ENCODE measurements around the gene NEDD9.

Gene NEDD9, protein sequence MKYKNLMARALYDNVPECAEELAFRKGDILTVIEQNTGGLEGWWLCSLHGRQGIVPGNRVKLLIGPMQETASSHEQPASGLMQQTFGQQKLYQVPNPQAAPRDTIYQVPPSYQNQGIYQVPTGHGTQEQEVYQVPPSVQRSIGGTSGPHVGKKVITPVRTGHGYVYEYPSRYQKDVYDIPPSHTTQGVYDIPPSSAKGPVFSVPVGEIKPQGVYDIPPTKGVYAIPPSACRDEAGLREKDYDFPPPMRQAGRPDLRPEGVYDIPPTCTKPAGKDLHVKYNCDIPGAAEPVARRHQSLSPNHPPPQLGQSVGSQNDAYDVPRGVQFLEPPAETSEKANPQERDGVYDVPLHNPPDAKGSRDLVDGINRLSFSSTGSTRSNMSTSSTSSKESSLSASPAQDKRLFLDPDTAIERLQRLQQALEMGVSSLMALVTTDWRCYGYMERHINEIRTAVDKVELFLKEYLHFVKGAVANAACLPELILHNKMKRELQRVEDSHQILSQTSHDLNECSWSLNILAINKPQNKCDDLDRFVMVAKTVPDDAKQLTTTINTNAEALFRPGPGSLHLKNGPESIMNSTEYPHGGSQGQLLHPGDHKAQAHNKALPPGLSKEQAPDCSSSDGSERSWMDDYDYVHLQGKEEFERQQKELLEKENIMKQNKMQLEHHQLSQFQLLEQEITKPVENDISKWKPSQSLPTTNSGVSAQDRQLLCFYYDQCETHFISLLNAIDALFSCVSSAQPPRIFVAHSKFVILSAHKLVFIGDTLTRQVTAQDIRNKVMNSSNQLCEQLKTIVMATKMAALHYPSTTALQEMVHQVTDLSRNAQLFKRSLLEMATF

DNA sequence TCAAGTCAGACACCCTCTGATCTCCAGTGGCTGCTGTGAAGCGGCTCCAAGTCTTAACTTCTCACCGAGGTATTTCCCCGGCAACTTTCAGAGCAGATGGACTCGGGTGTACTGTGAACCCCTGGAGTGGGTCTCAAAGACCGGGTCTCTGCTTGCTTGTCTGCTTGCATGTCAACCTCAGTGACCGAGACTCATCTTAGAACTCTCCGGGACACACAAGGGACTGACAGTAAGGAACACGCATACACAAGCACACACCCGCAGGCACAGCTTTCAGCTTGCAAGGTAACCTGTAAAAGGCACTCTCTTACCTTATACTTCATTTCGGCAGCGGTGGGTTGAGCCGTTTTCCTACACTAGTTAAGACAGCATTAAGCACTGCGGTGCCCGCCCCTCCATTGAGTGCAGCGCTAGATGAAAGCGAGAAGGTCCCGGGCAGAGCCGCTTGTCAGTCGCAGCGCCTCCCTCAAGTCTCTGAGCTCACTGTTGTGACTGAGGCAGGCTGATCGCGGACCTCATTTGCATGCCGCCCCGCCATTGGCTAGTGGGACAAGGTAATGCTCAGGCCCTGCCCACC lies at the start of gene NEDD9:
TSS of gene NEDD9 (minus strand) at position 476 of the 577 bp plus-strand sequence. CDS start at position 323, 153 bp downstream.
- peak; percentile 57 for DNase-seq

DNA sequence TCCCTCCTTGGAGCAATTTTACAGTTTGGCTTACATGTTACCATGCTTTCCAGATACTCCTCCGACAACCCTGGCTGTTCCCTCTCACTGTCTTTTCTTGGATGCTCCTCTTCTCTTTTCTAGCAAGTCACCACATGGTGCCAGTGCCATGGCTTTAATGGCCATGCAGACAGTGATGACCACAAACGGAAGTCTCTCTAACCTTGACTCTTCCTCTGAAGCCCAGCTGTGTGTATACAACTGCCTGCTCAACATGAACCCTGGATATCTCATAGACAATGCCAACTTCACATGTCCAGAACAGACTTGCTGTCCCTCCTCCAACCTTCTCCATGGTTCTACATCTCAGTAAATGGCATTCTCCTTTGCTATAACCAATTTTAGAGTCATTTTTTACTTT lies 49.8 kb upstream of the NEDD9 start:
- DNase-seq = no peak

DNA sequence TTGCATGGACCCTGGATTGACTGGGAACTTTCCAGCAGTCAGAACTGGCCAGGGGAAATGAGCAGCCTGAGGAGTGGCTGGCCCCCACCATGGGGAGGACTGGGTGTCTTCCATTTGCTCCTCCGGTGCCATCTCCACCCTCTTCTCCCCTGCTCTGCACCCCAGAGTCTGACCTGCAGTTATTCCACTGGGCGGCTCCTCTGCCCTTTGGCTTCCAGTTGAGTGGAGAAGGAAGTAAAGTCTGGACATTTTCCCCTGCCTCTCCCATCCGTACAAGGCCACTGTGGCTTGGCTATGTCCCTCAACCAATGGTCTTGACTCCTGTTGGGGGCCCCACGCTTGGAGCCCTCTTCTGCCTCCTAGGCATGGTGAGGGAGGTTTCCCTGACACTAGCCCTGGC lies 47.9 kb upstream of the NEDD9 start:
- no peak for DNase-seq

DNA sequence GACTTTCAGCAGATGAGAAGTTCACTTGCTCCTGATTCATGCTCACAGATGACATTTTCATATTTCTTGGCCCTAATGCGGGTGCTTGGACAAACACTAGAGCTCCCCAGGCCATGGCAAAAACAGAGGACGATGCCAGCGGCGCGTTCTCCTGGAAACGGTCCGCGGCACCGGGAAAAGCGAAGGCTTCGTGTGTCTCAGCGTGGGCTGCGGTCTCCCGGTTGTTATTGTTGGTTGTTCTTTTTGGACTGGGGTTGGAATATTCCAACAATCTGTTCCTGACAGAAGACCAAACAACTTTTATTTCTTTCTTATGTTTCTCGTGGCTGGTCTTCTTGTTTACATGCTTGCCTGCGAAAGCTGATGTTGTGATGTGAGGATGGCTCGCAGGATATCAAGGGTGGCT lies 46.8 kb upstream of the NEDD9 start:
- no peak for DNase-seq

DNA sequence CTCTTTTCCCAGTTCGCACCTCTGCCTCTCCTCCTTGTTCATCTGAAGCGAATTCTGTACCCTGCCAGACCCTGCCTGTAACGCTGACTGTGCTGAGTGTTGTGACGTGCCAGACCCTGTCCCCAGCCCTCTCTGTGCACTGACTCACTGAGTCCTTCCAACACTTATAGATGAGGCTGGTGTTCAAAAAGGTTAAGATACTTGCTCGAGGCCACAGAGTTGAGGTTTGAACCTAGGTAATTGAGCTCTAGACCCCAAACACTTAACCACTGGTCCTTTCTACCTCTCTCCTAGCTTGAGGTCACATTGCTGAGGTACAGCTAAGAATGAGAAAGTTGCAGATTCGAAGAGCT lies 45.7 kb upstream of the NEDD9 start:
- no peak for DNase-seq

DNA sequence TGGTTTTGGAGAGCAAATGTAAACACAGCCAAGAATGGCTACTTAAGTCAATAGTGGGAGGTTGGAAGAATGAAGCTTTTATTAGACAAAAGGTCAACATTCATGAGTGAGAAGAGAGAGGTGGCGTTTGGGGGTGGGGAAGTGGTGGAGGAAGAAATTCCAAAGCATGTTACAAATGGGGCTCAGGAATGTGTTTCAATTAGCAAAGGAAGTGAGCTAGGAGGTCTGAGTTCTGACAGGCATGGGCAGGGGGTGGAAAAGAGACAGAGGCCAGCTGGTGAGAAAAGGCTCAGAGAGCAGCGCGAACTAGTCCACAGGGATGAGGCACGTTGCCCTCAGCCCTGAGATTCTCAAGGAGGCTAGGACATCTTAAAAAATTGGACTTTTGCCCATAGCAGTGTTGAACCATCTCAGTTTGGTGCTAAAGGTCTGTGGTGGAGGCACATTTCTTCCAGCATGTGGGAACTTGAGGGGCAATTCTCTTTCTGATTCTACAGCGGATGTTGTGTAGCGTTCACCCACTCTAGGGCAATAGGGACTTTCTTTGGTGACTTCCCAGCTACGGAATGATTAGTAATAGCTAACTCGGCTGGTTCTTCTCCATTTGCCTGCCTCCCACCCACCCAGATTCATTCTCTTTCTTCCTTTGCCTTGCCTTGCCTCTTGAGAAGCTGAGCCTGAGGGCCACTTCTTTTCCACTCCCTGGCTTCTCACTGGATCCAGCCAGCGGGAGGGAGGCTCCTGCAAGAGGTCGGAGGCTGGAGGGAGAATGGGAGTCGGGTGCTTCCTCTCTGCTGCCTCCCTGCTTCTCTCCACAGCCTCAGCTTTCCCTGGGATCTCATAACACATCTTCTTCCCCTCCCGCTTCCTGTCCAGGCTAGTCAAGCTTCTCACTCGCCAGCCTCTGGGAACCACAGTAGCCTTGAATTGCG lies 45.1 kb upstream of the NEDD9 start:
- DNase-seq = no peak

DNA sequence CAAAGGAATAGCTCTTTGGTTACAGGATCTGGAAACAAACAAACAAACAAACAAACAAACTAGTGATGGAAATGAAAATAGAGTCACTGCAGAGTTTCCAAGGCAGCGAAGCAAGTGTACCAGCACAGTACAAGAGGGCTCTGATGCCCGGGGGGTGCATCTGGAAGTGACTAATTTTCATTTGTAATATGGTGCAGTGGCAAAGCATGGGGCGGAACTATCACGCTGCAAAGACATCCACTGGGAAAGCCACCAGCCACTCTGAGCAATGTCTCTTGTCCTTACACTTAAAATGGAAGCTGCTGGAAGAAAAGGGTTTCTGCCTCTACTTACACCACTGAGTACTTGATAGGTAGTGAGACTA lies 44.4 kb upstream of the NEDD9 start:
- DNase-seq = no peak

DNA sequence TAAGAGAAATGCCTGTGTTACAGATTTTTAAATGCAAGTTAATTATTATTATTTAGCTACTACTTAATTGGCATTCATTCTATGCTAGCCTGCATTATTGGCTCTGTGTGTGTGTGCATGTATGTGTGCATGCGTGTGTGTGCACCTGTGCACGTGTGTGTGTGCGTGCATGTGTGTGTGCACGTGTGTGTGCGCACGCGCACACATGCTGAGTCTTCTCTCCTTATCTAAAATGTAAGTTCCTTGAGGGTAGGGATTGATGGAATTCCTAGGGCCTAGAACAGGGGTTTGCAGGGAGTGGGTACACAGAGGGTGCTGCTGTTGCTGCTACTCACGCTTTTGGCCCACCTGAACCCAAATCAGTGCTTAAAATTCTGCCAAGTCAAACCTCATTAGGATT lies 43.8 kb upstream of the NEDD9 start:
- DNase-seq = no peak

DNA sequence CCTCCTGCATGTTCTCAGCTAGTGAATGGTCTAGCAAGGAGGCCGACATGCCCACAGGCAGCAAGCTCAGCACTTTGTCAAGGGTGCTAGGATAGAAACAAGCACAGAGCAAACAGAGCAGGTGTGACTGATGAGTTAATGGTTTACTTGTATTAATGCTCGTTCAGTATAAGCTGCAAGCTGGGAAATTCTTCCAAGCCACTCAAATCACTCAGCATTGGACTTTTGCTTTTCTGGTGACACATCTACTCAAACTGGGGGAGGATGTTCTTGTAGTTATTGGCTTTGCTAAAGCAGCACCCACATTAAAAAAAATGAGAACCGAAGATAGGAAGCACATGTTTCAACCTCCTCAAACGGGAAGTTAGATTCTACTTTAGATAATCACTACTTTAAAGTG lies 43.1 kb upstream of the NEDD9 start:
- DNase-seq = no peak

DNA sequence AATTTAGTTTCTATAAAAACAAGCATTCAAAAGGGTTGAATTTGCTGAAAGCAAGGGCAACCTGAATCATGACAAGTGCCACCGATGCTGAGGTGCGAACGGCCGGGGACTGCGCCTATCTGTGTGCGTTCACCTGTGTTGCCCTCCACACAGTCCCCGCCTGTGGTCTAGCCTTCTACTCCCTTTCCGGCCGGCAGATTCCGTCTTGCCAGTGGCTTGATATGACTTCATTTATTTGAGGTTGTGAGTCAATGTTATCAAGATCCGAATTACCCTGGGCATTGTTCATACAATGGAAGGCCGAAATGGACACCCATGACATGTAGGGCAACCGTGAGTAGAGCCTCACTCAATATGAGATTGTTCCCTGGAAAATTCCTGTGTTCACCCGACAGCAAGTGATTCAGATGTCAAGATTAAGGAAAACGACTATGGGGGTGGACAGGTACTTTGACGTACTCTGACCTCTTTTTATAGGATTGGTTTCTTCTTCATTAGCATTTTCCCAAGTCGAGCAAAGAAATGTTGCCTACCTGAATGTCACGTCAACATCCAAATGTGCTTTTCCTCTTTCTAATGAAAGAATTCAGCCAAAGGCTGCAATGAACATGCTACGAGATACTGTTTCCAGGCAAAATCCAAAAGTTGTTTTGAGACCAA lies 41.1 kb upstream of the NEDD9 start:
- no peak for DNase-seq

DNA sequence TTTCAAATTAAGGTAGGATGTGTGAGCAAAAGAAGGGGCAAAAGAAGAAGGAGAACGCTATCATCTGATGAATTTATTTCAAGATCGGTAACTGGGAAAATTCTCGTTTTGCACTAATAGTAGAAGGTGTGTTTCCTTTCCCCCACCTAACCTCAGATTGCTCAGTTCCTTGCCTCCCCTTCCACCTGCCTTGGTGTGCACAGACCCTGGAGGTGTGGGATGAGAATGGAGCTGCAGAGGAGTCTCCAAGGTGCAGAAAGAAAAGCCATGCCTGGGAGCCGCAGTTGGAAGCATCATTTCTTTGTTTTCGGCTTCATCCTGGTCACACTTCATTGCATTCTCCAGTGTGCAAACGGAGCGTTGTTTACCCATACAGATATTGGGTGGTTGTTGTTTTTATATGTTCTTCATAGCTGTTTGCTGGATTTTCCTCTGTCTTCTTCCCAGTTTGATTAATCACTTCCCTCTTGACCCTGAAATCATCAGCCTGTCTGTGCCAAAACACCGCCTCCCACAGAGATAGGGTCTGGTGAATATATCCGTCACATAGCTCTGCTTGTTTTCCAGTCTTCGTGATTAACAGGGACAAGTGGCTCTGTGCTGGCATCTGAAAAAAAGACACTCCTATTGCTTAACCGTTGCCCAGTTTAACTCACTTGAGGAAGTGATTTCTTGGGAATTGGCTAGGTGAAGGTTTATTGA lies 40.2 kb upstream of the NEDD9 start:
- DNase-seq = no peak

DNA sequence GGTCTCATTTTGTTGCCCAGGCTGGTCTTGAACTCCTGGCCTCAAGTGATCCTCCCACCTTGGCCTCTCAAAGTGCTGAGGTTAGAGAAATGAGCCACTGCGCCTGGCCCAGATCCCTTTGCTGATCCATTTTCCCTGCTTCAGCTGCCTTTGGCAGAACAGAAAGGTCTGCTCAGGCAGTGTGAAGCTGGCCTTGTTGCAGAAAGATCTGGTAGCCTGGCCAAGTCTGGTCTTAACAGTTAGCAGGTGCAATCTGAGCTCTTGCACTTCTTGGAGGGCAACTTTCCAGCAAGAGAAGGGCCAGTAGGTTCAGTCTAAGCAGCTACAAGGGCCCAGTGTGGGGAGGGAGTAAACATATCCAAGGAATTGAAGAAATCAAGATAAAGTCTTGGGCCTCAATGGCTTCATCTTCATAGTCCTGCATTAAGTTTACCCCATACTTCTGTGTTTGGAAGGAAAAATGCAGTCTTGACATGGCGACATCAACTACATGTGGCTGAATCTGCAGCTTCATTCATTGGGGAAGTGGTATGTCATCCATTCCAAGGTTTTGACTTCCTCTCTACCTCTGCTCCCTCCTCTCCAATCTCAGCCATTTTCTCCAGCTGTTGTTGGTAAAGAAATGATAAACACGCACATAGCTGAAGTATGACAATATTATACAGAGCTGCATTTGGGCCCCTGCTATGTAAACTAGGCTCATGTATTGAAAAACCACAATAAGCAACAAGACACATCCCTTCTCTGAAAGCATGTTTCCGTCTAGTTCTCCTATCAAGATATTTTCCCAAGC lies 39.0 kb upstream of the NEDD9 start:
- DNase-seq = no peak

DNA sequence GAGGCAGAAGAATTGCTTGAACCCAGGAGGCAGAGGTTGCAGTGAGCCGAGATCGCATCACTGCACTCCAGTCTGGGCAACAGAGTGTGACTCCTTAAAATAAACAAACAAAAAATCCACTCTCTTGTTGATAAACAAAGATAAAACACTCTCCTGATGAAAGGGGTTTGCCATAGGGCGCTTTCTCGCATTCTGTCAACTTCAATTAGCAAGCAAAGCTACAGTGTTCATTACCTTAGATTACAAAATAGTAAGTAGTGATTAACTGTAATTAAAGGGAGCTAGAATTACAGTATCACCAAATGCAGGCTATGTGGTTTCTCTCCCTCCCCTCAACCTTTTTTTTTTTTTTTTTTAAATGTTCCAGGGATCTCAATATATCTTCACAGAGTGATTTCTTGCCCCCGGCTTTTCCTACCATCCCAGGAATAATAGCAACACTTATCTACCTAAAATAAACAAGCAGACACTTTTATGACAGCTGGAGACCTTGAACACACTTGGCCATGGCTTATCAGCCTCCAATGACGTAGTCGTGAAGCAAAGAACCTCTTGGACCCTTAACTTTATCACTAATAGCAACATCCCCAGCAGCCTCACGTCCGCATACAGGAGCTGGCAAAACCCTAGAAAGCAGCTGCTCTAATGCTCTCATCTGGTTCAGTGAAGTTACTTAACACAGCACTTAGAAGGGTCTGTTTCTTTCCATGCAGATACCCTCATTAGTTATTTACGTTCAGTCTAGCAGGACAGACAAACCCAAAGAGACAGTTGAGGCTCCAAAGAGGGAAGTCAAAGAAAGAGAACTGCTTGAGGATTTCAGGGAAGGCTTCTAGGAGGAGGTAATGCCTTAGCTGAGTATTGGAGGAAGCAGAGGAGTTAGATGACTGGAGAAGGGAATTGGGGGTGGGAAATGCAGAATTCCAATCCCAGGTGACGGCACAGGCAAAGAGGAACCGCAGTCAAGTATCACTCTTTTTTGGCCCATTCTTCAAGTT lies 37.9 kb upstream of the NEDD9 start:
- DNase-seq = no peak

DNA sequence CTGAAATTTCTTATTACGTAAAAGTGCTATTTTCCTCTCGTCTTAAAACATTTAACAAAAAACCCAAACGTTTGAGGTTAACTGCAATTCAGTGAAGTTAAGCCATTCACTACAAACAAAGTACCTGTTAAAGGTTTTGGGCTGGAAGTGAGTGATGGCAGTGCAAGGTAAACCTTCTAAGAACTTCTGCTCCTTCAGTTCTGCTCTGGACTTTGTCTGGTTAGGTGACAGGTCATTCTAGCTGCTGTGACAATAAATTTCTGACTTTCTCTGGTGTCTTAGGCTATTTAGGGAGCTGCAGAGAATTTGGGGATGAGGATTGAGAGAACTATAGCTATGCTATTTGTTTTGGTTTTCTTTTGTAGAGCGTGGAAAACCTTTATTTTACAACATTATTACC lies 36.5 kb upstream of the NEDD9 start:
- no peak for DNase-seq

DNA sequence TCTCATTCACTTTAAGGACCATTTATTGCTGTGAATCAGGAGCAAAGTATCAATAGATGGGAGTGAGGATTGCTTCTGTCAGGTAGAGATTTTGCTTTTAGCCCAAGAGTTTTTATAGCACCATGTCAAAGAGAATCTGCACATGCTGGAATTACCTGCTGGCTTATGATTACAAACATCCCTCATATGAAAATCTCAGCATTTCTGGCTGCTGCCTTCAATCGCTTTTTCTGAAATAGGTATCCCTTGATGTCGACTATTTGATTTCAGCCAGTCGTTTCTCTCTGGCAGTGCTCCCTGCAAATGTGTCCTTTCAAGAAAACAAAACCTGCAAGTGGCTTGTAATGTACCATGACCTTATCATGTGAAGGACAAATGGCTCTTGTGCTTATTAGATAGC lies 34.5 kb upstream of the NEDD9 start:
- no peak for DNase-seq

DNA sequence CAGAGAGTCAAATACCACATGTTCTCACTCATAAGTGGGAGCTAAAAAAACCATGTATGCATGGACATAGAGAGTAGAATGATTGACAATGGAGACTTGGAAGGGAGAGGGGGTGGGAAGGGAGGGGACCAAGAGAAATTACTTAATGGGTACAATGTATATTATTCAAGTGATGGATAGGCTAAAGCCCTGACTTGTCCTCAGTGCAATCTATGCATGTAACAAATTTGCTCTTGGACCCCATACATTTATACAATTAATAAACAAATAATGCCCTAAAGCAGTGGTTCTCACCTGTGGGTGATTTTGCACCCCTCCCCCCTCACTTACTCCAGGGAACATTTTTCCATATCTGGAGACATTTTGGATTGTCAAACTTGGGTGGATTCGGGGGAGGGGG lies 33.5 kb upstream of the NEDD9 start:
- DNase-seq = no peak

DNA sequence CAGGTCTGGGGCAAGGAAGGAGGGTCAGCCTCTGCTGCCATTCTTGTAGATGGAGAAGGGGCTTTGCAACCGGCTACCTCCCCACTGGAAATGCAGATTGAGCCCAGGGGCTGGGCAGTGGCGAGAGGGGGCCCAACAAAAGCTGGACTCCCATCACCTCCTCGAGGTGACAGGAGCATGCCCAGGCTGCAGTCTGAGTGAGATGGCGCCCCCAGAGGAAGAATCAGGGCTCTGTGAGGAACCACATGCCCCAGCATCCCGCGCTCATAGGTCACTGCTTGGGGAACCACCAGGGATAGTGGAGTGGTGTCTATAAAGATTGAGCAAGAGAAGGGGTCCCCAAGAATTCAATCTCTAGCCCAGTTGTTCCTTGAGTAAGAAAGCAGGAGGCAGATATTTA lies 31.6 kb upstream of the NEDD9 start:
- DNase-seq = no peak

DNA sequence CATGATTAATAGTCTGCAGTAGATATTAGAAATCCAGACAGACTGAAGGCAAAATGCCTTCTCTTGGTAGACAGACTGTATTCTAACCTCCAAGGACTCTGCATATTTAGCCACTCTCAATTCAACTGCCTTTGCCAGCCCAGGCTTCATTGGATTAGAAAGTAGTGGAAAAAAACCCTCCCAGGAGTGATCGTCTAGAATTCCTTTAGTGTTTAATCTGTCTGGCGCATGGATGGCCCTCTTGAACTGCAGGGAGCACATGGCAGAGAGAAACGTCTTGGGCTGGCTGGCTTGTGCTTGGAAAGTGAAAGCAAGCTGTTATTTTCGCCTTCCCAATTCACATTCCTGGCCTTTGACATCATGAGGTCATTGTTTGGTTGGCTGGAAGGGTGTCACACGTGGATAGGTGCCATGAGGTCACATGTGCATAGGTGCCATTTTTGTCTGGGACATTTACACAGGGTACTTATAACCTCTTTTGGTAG lies 30.9 kb upstream of the NEDD9 start:
- DNase-seq = no peak

DNA sequence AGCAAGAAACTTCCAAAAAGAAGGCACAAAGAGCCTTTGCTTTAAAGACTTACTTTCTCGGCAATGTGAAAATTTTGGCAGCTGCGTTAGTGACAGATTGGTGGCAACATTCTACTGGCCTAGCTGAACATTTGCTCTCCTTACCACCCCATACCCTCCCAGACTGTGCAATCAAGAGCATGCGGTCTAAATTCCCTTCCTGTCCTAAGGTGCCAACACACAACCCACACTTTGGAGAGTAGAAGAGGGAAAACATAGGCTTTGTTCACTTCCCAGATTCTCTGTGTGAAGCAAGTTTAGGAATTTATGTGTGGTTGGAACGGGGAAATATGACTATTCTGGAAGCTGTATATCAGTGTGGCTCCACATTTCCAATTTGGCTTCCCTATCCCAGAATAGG lies 29.8 kb upstream of the NEDD9 start:
- no peak for DNase-seq

Data from NCI-H1436 treated with DMSO at 0.1 percent for 48 hours (cell line).